GM12891 (cell line): ENCODE data around the gene POLA1.

ENCODE experiments used
- POLR2A ChIP-seq: IDR thresholded peaks from 2 replicates; pipeline ENCODE4 v1.6.1; 2011; ENCODE audit warnings: low read depth, low read length, control low read depth
- POLR2AphosphoS5 ChIP-seq: IDR thresholded peaks from 2 replicates; pipeline ENCODE4 v1.6.1; 2011; ENCODE audit warnings: low read depth, low read length, control low read depth
- SPI1 ChIP-seq: IDR thresholded peaks from 2 replicates; pipeline ENCODE4 v1.6.1; 2011; ENCODE audit warnings: low read depth, low read length, control low read depth
- TAF1 ChIP-seq: IDR thresholded peaks from 2 replicates; pipeline ENCODE4 v1.6.1; 2011; ENCODE audit warnings: low read depth, low read length, control low read depth

DNA sequence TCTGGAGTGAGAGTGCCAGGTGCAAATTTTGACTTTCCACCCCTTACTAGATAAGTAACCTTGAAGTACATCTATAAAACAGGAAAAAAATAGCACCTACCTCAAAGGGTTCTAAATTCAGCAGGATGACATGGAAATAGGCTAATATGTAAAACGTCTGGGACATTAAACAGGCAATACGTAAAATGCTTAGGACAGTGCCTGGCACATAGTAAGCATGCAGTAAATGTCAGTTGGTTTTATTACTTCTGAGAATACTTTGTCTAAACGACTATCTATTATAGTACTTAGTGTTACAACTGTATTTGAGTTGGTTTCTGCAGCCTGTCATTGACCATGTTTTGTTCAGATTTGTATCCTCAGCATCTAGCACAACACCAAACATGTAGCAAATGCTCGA, 251.3 kb downstream of the POLA1 start:
- no peak for TF ChIP-seq POLR2A
- TF ChIP-seq POLR2AphosphoS5: no peak
- TF ChIP-seq TAF1: no peak
- no peak for TF ChIP-seq SPI1
